Measurements from ENCODE around the gene OXLD1.
"Not testable (repeated sequence)": the region's sequence is repeated elsewhere in the genome, so short reads cannot be mapped to it uniquely, and the experiment has no call there.

Gene OXLD1

DNA sequence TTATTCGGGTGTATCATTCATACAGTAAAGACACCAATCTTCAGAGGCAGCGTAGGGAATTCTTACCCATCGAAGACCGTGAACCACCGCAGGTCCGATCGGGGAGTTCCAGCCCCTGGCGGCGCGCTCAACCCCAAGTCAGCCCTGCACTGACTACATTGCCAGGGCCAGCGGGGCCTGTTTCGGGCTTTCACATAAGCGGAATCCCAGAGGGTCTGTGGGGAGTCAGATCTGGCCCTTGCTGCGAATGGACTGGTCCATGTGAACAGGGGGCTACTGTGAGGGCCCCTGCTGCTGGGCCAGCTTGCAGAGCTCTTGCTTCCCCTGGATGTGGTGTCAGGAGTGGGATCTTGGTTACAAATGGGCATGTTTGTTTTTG, 17.7 kb downstream of the OXLD1 start:
- FAIRE-seq = no peak

GRCh38 chr17:81648013-81648706, 18.2 kb downstream of the OXLD1 start:
- FAIRE-seq = no peak

- no peak for FAIRE-seq
These were observed 18.8 kb downstream of the OXLD1 start for GRCh38 chr17:81647640-81648012.

DNA sequence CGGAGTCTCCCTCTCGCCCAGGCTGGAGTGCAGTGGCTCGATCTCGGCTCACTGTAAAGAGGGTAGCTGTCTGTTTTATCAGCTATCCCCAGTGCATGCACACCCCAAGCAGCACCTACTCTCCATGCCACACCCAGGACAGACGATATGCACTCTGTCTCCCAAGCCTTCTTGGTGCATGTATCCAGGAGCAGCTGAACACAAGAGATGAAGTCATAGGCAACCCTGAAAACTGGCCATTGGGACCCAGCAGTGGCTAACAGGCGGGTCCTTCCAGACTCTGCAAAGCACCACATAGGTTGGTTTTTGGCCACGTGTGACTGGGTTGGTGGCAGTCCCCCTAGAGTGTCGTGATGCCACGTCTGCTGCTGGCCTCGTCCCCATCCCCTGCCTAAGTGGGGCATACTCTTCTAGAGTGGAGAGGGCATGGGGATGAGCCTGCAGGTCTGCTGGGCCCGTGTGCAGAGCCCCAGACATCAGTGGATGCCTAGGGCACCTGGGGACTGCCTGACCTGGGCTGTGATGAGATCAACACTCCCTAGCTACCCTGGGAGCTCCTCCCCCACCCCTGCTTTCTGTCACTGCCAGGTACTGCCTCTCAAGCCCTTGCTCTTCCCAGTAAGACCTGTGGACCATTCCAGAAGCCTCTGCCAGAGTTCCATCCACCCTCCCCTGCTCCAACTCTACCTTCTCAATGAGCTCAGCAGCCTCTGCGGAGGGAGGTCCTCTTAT, 19.4 kb downstream of the OXLD1 start:
- FAIRE-seq = no peak

DNA sequence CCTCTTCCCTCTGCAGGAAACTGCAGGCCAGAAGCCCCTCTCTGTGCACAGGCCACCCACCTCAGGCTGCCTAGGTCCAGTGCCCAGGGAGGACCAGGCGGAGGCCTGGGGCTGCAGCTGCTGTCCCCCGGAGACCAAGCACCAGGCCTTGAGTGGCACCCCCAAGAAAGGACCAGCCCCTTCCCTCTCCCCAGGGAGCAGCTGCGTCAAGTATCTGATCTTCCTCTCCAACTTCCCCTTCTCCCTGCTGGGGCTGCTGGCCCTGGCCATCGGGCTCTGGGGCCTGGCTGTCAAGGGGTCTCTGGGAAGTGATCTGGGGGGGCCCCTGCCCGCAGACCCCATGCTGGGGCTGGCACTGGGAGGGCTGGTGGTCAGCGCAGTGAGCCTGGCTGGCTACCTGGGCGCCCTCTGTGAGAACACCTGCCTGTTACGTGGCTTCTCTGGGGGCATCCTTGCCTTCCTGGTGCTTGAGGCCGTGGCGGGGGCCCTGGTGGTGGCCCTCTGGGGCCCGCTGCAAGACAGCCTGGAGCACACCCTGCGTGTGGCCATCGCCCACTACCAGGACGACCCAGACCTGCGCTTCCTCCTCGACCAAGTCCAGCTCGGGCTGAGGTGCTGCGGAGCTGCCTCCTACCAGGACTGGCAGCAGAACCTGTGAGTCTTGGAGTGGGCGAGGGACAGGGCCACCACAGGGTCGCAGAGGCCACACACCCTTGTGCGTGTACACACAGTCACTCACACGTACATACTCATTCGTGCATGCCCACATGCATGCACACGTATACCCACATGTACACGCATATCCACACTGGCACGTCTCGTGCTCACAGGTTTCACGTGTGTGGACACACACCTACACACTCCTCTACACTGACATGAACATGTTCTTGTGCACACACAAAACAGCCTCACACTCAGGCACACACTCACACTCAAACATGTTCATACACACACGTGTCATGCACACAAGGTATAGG, 21.1 kb downstream of the OXLD1 start:
- FAIRE-seq = no peak

DNA sequence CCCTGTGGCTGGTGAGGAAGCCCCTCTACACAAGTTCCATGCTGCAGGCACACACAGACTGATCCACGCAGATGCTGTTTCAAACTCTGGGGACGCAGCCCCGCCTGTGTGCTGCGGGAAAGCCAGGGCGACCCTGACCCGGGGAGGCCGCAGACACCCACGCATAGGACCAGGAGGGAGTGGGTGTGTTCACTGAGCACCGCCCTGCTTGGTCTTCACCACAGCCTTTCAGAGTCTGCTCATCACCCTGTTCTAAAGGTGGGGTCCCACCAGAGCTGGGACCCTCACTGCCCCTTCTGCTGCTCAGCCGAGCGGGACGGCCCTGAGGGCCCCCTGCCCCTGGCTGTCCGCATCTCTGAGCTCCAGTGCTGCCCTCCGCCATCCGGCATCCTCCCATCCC, 21.9 kb downstream of the OXLD1 start:
- FAIRE-seq = no peak

- FAIRE-seq = no peak
These were observed 24.4 kb downstream of the OXLD1 start for GRCh38 chr17:81641825-81642489.

DNA sequence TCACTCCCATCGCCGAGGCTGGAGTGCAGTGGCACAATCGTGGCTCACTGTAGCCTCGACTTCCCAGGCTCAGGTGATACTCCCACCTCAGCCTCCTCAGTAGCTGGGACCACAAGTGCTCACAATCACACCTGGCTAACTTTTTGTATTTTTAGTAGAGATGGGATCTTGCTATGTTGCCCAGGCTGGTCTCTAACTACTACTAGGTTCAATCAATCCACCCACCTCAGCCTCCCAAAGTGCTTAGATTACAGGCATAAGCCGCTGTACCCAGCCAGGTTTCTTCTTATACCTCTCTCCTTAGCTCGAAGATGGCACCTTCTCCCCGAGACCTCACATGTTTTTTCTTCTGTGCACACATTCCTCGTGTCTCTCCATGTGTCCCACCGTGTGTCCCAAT, 26.4 kb downstream of the OXLD1 start:
- FAIRE-seq = no peak

DNA sequence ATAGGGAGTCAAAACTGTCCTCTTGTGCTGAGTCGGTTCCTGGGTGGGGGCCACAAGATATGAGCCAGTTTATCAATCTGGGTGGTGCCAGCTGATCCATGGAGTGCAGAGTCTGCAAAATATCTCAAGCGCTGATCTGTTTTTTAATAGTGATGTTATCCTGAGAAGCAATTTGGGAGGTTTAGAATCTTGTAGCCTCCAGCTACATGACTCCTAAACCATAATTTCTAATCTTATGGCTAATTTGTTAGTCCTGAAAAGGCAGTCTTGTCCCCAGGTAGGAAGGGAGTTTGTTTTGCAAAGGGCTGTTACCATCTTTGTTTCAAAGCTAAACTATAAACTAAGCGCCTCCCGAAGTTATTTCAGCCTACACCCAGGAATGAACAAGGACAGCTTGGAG, 27.7 kb downstream of the OXLD1 start:
- FAIRE-seq = no peak

DNA sequence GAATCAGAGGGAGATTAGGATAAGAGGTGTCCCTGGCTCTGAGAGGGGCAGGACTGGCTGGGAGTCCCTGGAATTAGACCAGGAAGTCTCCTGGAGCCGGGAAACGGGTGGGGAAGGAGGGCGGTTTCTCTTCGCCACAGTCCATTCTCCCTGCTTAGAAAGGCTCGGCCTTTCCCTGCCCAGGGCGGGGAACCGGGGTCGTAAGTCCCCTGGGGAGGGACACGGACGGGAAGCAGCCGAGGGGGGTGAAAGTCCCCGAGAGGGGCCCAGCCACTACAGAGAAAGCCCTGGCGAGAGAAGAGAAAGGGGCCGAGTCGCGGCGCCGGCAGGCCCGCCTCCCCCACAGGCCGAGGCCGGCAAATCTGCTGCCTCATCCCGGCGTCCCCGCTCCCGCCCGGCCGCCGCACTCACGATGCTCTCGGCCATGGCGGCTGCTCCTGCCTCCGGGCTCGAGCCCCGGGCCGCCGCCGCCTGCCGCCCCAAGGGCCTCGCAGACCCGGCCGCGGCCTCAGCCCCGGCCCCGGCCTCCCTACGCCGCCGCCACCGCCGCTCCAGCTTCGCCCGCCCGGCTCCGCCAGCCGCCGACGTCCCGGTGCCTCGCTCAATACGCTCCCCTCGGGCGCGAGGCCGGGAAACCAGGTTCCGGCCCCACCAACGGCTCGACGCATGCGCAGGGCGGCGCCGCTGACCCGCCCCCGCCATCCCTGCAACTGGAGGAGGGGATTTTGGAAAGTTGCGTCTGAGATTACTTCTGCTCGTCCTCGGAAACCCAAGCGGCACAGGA, 29.7 kb downstream of the OXLD1 start, which contains the start of the genes NPLOC4 and TSPAN10:
TSS of gene NPLOC4 (minus strand) at position 608 of the 784 bp plus-strand sequence. CDS start at position 426, 182 bp downstream.
TSS of gene TSPAN10 (plus strand) at position 692 of the 784 bp plus-strand sequence. CDS start 5,217 bp downstream, outside the sequence.
- no peak for FAIRE-seq

- no peak for FAIRE-seq
These were observed 30.4 kb downstream of the OXLD1 start for GRCh38 chr17:81635973-81636504.

DNA sequence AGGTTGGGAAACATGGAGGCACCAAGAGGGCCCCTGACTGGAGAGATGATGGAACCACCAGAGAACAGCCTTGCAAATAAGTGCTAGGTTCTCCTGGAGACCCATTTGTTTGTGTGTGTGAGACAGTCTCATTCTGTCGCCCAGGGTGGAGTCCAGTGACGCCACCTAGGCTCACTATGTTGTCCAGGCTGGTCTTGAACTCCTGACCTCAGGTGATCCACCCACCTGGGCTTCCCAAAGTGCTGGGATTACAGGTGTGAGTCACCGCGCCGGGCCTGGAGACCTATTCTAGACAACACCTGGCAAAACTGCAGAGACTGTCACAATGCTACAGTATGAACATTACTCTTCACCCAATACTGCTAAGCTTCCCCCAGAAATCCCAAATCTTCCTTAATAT, 31.0 kb downstream of the OXLD1 start:
- no peak for FAIRE-seq

DNA sequence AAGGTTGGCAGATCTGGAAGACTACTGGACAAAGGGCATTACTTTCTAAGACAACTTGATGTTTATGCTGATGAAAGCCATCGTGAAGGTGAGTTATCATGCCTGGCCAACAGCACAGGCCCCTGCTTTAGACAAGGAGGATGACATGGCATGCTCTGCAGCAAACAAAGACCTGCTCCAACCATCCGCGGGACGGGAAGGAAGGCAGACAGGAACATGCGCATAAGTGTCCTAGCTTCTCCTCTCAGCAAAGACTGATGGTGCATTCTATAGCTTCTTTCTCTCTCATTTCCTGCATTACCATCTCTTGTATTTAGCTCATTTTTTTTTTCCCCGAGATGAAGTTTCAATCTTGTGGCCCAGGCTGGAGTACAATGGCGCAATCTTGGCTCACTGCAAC, 34.9 kb downstream of the OXLD1 start:
- FAIRE-seq = no peak

GRCh38 chr17:81630274-81630673, 36.1 kb downstream of the OXLD1 start:
- FAIRE-seq = no peak

DNA sequence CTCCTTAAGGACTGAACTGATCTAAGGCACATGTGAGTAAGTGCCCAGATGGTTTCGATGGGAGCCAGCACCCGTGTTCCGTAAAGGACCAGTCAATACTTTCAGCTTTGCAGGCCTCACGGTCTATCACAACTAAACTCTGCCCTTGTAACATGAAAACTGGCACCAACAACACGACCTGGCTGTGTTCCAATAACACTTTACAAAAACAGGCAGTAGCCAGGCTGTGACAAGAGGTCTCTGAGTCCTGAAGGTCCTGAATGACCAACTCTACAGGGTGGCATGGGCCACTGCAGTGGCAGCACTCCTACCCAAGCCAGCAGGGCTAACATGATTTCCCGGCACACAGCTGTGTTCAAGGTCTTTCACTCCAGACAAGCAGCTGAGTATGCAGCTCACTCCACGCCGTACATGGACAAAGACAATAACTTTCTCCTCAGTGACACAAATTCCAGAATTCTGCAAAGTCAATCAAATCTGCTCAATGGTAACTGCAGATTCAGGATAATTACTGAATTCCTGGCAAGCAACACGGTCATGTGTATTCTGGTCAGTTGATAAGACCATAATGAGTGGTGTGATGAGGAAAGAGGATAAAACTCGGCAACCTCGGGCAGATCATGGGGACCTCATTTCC, 44.8 kb downstream of the OXLD1 start:
- no peak for FAIRE-seq

- not testable (repeated sequence) for FAIRE-seq
These were observed 48.1 kb downstream of the OXLD1 start for GRCh38 chr17:81618307-81618706.

- FAIRE-seq = no peak
These were observed 49.5 kb downstream of the OXLD1 start for GRCh38 chr17:81616877-81617276.

DNA sequence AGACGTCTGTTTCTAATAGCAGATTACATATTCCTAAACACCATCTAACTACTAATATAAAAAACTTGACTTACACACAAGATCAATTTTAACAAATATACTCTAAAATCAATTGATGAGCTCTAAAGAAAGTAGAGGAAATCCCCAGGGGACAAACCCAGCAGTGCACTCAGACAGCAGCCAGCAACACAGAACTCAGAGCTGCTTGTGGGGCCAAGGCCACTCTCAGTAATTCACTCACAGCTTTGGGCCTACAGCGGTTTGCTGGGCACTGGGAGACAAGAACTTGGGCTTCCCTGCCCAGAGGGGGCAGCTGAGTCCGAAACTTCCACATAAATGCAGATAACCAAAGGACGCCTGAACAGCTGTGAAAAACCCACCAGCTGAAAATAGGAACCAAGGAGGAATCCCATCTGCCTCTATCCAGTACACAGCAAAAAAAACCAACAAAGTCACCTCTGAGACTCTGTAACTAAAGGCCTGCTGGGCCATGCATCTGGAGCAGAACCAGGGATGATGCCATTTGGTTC, 50.9 kb downstream of the OXLD1 start:
- no peak for FAIRE-seq
